Upper lobe of right lung (tissue), 1 donor: Measurements from ENCODE around the gene RPL18. TPM values are rescaled to one million over a fixed set of nuclear protein-coding genes. Genes with fewer than 3 reads are reported as not detected.
A peak's percentile ranks its signal among the peaks of the same experiment; 100 is the strongest.

Source experiments
- ATAC-seq: fragments of 200-7000 bp; cut with Tn5 transposase; one replicate; pipeline ENCODE4 v1.9.1; 2020; ENCODE audit warnings: mild to moderate bottlenecking, moderate library complexity
- DNase-seq: peaks from one replicate; pipeline ENCODE4 v3.0.0-alpha.2; 2020
- H3K27ac ChIP-seq: fragments of 200-600 bp; one replicate; pipeline ENCODE4 v1.8.0; 2022
- H3K27me3 ChIP-seq: fragments of 200-600 bp; one replicate; pipeline ENCODE4 v1.8.0; 2022; ENCODE audit warnings: mild to moderate bottlenecking
- H3K36me3 ChIP-seq: fragments of 200-600 bp; one replicate; pipeline ENCODE4 v1.8.0; 2022
- H3K4me1 ChIP-seq: fragments of 200-600 bp; one replicate; pipeline ENCODE4 v1.8.0; 2022
- H3K4me3 ChIP-seq: fragments of 200-600 bp; one replicate; pipeline ENCODE4 v1.8.0; 2022; ENCODE audit warnings: mild to moderate bottlenecking
- H3K9me3 ChIP-seq: fragments of 200-600 bp; one replicate; pipeline ENCODE4 v1.8.0; 2022
- CTCF ChIP-seq: fragments of 200-600 bp; IDR thresholded peaks from one replicate; pipeline ENCODE4 v1.8.0; 2022; ENCODE audit warnings: antibody characterized with exemption
- intact Hi-C: fragments of 100-400 bp; cut with DNase I; formaldehyde crosslinking; loops from one replicate; pipeline ENCODE4 v1.11.0; 2022
- total RNA-seq: library from RNA; stranded (reverse); fragmentation: NEBNext Ultra II Directional; extraction: Animal tissue kit (Norgen Biotek cat#: 25700); gene quantifications from one replicate; pipeline ENCODE4 v1.2.1, GENCODE V29; 2021
- donor health status: DM: no; HTN: yes; CAD: no; lungs with severe emphysema.

The RPL18 gene
- total RNA-seq, 1 donor from 2014 or later: 1,025 TPM

GRCh38 chr19:48642862-48643261 lies 23.9 kb upstream of the RPL18 start:
- no peaks in the 10 kb centered on the region for H3K27me3 ChIP-seq
- ATAC-seq (no peak), DNase-seq (no peak)
- no peak overlapping the region for H3K4me3 ChIP-seq
- peaks cover 20% of the 10 kb centered on the region for H3K4me1 ChIP-seq
- no peak overlapping the region for H3K27ac ChIP-seq
- no peak for TF ChIP-seq CTCF
- intact Hi-C loops: no loop called here
- no peaks in the 10 kb centered on the region for H3K36me3 ChIP-seq
- H3K9me3 ChIP-seq: no peaks in the 10 kb centered on the region

GRCh38 chr19:48641850-48642249 lies 22.9 kb upstream of the RPL18 start:
- intact Hi-C loops: no loop called here
- ATAC-seq: no peak
- Histone ChIP-seq H3K36me3 (no peaks in the 10 kb centered on the region), H3K4me1 (peaks cover 20% of the 10 kb centered on the region), H3K27me3 (no peaks in the 10 kb centered on the region), H3K4me3 (no peak overlapping the region), H3K9me3 (no peaks in the 10 kb centered on the region), H3K27ac (no peak overlapping the region)
- no peak for TF ChIP-seq CTCF
- no peak for DNase-seq

GRCh38 chr19:48639483-48640375 lies 20.8 kb upstream of the RPL18 start:
- Histone ChIP-seq H3K9me3 (no peaks in the 10 kb centered on the region), H3K36me3 (no peaks in the 10 kb centered on the region), H3K27ac (no peak overlapping the region), H3K27me3 (no peaks in the 10 kb centered on the region), H3K4me1 (peaks cover 16% of the 10 kb centered on the region), H3K4me3 (no peak overlapping the region)
- intact Hi-C loops: no loop called here
- no peak for DNase-seq
- no peak for TF ChIP-seq CTCF
- no peak for ATAC-seq

GRCh38 chr19:48638831-48639381 lies 19.9 kb upstream of the RPL18 start:
- TF ChIP-seq CTCF: no peak
- Histone ChIP-seq H3K9me3 (no peaks in the 10 kb centered on the region), H3K4me3 (peak overlapping the region; percentile 80), H3K27ac (peak overlapping the region; percentile 93), H3K4me1 (peaks cover 17% of the 10 kb centered on the region), H3K36me3 (no peaks in the 10 kb centered on the region), H3K27me3 (no peaks in the 10 kb centered on the region)
- peak; percentile 72 for DNase-seq
- intact Hi-C loops: no loop called here
- no peak for ATAC-seq

- intact Hi-C loops: no loop called here
Measured at GRCh38 chr19:48637948-48638830, 19.2 kb upstream of the RPL18 start.

More at GRCh38 chr19:48637948-48638830, 19.2 kb upstream of the RPL18 start:
- ATAC-seq (peak; percentile 56), DNase-seq (peak; percentile 89)
- peak overlapping the region; percentile 80 for H3K4me3 ChIP-seq
- no peaks in the 10 kb centered on the region for H3K27me3 ChIP-seq
- H3K36me3 ChIP-seq: peaks cover 2% of the 10 kb centered on the region
- no peak for TF ChIP-seq CTCF
- peaks cover 24% of the 10 kb centered on the region for H3K4me1 ChIP-seq
- peak overlapping the region; percentile 93 for H3K27ac ChIP-seq
- H3K9me3 ChIP-seq: no peaks in the 10 kb centered on the region
